ENCODE data around the gene NECAP2.

Gene NECAP2, protein sequence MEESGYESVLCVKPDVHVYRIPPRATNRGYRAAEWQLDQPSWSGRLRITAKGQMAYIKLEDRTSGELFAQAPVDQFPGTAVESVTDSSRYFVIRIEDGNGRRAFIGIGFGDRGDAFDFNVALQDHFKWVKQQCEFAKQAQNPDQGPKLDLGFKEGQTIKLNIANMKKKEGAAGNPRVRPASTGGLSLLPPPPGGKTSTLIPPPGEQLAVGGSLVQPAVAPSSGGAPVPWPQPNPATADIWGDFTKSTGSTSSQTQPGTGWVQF

DNA sequence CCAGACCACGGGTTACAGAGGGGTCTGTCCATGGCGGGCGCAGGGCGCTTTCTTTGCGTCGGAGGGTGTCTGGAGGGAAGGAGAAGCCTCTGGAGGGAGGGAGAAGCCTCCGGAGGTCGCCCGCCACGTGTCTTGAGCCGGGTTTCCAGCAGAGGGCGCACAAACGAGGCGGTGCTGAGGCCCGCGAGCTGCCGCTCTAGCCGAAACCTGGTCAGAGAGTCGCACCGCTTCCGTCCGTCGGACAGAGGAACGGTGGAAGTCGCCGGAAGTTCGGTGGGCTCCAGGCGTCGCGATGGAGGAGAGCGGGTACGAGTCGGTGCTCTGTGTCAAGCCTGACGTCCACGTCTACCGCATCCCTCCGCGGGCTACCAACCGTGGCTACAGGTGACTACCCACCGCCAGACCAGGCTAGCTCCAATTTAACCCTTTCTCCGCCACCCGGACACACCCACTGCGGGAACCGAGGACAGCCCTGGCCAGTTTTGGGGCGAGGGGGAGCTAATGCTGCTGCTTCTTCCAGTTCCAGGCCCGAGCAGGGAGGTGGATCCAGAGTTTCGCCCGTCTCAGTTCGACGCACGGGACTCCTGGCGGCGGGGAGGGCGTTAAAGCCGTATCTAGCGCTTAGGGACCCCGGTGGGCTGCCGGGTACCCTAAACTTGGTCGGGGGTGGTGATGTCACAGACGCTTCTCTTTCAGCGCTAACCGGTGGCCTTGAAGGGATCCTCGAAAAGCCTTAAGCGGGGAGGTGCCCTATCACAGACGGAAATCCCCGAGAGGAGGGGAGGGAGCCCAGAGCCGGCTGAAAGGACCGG lies at the start of gene NECAP2:
NECAP2 (plus strand) TSS at position 255 of the 812 bp plus-strand sequence; CDS start at position 293, 38 bp downstream.
- DNase-seq = peak; percentile 59

DNA sequence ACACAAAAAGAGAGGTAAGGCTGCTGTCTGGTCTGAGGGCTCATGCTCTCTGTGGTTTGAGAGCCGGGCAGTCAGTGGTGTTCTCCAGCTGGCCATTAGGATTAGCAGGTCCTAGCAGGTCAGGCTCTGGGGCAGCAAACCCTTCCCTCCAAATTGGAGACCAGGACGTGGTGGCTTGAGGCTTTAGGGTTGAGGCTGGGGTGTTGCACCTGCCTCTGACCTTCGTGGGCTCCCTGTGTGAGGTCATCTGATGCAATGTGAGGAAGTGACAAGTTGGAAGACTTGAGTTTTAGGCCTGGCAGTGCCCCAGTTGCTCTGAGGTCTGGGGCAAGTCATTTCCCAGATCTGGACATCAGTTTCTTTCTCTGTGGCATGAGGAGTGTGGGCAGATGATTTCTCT lies 49.1 kb upstream of the NECAP2 start:
- DNase-seq = no peak

DNA sequence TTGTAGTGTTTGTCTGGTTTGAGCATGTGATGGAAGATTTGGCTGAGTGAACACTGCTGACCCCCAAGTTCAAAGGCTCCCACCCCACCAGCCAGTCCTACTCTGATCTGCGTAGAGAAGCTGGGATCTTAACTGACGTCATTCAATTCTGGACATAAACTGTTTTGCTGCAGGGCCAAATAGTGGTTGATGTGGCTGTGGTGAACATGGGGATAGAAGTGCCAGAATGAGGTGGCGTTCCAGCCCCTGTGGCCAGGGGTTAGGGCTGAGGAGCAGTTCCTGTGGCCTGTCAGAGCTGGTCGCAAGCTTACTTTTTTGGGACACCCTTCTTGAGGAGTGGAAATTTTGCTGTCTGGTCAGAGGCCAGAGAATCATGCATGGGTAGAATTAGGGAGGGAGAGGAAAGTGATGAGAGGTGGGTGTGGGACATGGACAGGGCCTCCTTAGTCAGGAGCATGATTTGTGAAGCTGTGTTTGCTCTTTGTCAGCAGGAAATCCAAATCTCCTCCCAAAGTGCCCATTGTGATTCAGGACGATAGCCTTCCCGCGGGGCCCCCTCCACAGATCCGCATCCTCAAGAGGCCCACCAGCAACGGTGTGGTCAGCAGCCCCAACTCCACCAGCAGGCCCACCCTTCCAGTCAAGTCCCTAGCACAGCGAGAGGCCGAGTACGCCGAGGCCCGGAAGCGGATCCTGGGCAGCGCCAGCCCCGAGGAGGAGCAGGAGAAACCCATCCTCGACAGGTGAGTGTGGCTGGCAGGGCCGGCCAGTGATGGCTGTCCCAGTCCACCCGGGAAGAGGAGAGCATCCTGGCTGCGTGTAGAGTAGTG lies 47.6 kb upstream of the NECAP2 start:
- DNase-seq = no peak

DNA sequence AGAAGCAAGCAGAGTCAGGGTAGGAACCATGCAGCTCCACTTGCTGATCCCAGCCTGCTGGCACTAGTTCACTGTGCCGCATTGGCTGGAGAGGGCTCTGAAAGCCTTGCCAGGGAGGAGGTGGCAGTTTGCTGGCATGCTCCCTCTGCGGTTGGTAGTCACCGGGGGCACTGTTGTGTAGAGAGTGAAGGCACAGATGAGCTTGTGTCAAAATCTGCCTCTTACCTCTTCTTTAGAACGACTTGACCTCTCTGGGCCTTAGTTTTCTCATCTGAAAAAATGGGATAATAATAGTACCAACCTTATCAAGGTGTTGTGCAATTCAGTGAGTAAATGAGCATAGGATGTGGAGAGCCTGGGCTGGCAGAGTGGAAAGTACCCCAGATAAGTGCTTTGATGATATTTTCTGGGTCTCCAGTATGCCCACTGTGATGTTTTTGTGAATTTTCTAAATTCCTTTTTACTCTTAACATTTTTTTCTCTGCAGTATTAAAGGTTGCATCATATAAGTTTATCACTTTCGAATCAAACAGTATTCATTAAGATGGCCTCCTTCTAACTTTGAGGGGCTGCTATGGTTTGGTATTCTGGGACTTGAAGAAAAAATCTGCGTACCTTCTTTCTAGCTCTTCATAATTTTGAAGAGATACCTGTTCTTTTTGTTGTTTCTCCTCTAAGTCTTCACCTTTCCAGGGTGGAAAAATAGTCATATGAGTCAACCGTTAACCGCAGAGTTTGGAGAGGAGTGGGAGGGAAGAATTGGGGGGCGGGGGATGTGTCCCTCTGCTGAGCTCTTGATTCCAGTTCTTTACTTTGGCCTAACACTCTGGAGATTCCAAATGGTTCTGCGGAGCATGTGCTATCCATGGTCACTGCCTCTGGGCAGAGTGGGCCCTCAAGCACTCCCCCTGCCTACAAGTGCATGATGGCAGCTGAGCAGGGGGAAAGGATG lies 46.7 kb upstream of the NECAP2 start:
- no peak for DNase-seq

DNA sequence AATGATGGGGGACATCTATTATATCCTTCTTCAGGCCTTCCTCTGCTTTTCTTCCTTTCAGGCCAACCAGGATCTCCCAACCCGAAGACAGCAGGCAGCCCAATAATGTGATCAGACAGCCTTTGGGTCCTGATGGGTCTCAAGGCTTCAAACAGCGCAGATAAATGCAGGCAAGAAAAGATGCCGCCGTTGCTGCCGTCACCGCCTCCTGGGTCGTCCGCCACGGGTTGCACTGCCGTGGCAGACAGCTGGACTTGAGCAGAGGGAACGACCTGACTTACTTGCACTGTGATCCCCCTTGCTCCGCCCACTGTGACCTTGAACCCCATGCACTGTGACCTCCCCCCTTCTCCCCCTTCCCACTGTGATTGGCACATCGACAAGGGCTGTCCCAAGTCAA lies 45.5 kb upstream of the NECAP2 start:
- no peak for DNase-seq

DNA sequence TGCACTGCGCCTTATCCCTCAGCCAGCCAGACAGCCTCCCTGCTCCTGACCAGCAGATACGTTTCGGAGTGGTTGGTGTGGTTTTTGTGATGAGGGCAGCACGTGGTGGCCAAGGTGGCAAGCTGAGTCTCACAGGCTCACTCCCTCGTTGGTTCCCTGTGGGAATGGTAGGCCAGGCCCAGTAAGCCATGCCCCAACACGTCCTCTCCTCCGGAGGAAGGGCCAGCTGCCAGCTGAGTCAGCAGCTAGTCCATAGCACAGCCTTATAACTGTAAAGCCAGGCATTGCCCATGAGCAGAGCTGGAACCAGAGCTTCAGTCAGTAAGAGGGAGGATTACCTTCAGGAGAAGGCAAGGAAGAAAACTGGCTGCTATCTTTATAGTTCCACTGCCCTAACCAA lies 43.9 kb upstream of the NECAP2 start:
- DNase-seq = no peak

DNA sequence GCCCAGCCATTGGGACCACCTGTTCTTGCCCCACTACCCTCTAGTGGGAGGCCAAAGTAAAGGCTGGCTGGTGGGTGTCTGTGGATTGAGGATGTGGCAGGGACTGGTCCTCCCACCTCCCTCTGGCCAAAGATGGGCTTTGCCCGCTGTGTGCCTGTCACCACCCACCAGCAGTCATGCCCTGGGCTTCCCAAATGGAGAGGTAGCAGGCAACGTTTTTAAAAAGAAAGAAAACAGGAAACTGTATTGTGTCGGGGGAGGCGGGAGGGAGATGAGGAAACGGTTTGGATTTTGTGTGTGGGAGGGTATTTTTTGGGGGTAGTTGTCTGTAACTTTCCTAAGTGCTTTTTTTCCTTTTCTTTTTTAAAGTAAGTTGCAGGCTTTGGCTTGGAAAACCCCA lies 43.4 kb upstream of the NECAP2 start:
- DNase-seq = no peak

DNA sequence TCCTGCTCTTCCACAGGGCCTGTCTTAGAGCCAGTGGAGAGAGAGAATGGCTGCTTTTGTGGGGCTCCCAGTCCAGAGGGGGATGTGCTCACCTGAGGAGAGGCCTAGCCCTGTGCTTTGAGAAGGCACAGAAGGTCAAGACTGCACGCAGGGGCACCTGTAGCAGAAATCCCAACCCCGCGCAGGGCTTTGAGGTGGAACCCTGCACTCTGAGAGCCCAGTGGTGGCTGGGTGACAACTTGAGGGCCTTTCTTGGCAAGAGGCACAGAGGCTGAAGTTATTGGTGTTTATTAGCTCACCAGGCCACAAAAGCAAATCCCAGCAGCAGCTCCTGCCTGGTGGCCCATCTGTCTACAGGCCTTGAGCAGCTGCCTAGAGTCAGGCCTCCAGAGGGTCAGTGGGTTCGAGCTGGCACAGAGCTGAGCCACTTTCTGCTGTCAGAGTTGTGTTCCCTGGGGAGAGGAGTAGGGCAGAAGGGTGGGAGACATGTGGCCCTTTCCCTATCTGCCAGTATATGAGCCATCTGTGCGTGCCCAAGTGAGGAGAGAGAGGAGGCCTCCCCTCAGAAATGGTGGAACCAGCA lies 42.1 kb upstream of the NECAP2 start:
- DNase-seq = no peak

DNA sequence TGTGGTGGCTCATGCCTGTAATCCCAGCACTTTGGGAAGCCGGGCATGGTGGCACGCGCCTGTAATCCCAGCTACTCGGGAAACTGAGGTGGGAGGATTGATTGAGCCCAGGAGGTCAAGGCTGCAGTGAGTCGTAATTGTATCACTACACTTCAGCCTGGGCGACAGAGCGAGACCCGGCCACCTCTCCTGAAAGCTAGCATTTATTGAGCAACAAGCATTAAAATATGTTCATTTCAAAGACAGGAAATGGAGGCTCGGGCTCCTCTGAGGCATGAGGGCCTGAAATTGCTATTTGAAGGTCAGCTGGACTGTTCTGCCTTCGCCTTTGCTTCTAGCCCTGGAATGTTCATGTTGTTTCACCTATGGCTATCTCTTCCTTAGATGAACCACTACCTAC lies 37.8 kb upstream of the NECAP2 start:
- no peak for DNase-seq

DNA sequence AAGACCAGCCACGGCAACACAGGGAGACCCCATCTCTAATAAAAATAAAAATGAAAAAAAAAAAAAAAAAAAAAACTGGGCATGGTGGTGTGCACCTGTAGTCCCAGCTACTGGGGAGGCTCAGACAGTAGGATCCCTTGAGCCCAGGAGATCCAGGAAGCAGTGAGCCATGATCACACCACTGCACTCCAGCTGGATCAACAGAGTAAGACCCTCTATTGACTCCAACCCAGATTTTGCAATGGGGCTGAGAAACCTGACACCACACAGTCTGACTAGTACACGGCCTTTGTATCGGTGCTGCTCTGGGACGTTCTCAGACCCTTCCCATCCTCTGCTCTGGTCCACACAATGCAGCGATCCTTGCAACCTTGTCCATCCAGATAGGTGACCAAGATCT lies 35.1 kb upstream of the NECAP2 start:
- DNase-seq = no peak

DNA sequence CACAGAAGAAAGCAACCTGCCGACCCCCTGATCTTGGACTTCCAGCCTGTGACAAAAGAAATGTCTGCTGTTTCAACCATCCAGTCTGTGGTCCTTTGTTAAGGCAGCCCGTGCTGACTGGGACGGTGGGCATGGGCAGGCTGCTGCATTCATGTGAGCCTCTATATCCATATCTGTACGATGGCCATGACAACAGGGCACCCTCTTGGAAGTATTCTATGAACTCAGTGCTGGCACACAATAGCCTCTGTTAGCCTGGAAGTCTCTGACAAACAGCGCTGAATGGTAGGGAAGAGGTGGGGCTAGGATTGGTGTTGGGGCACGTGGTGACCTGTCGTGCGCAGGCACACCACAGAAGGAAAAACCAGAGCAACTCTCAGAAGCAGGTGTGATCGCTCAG lies 33.7 kb upstream of the NECAP2 start:
- DNase-seq = no peak

DNA sequence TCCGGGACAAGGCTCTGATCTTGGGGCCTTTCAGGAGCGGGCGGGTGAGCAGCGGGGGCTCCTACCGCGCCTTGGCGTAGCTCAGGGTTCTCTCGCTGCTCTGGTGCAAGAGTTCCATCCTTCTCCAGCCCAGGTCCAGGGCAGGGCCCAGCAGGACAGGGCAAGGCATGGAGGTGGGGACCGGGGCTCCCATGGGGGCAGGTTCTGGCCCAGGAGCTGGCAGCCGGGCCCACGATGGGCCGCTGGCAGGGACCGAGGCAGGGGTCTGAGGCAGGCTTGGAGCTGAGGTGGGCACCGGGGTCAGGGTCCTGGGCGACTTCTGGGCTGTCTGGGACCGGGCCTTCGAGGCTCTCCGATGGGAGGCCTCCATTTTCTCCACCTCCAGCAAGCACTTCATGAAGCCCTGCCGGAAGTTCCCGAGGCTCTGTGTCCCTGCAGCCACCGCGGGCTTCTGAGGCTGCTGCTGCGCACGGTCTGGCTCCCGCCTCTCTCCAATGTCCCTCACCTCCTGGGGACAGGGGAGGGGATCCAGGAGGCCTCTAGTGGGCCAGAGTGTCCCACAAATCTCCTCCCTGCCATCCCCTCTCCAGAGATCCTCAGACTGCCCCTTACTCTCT lies 30.9 kb upstream of the NECAP2 start:
- no peak for DNase-seq

DNA sequence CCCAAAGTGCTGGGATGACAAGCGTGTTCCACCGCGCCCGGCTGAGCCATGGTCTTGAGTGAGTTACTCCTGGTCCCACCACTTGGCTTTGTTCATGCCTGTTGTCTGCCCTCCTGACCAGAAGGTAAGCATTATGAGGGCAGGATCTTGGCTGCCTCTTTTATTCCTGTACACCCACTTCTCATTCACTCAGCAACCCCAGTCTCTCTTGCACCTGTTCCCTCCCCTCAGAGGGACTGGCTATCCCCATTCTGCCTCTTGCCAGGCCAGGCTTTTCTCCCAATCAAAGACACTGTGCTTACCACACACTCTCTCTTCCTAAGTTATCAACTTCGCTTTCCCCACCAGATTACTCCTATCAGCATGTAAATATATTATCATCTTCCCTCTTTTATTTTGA lies 29.7 kb upstream of the NECAP2 start:
- no peak for DNase-seq

DNA sequence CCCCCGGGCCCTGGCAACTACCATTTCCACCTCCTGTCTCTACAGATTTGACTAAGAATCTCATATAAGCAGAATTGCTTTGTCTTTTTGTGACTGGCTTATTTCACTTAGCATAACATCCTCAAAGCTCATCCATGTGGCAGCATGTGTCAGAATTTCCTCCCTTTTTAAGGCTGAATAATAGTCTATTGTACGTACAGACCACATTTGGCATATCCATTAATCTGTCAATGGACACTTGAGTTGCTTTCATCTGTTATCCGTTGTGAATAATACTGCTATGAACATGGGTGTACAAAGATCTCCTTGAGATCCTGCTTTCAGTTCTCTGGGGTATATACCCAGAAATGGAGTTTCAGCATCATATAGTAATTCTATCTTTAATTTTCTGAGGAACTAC lies 27.3 kb upstream of the NECAP2 start:
- no peak for DNase-seq

DNA sequence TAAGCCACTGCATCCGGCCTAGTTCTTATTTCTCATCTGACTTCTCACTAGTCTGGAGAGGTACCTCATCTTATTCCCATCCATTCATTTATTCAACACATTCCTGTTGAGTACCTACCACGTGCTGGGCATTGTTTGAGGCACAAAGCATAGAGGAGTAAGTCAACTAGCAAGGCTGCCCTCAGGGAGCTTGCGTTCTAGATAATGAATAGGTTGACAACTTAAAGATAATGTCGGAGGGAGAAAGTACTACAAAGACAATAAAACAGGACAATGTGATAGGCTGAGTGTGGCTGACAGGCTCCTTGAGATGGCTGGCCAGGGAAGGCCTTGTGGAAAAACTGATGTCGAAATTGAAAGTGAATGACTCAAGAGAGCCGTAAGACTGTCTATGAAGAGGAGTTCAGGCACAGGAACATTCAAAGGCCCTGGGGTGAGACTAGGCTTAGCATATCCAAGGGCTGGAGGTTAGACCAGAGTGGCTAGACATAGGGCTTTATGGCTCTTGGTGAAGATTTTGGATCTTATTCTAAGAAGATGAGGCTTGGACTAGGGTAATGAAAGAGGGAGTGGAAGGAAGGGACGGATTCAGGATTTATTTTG lies 21.6 kb upstream of the NECAP2 start:
- DNase-seq = no peak

DNA sequence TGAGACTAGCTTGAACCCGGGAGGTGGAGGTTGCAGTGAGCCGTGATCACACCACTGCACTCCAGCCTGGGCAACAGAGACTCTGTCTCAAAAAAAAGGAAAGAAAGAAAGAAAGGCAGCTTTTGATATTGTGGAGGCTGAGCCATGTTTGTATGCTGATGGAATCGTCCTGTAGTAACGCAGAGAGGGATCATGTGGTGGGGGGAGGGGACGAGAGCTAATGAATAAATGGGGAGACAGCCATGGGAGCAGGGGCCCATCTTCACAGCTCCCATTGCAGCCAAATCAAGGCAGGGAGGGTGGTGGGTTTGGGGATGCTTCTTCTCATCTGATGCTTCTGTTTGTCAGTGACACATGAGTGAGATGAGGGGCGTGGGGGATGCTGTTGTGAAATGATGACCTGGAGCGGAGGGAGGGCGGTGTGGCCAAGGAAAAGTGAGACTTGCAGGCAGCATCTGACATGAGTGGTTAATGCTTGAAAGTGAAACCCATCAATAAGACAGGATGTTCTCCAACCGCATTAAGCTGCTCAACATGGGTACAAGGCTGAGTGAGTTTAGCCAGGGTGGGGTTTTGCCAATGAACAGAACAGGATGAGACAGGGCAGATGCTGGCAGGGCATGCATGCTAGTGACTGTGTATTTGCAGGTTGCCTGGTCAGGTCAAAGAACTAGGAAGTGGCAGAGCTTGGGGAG lies 20.0 kb upstream of the NECAP2 start:
- DNase-seq = no peak

DNA sequence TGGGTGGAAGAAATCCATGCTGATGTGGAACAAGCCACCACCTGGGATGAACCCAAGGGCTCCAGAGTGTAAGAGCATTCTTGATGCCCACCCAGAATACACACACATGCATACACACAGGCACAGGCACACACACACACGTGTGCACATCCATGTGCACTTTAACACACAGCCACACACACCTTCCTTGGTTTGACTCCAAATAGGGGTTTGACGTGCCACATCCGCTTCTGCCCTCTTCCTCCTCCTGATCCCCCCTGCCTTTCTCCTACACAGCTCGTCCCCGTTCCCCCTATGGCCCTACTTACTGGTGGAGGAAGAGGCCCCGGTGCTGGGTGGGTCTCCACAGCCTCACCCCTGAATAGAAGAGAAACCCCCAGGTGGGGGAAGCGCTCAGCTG lies 19.3 kb upstream of the NECAP2 start:
- no peak for DNase-seq

DNA sequence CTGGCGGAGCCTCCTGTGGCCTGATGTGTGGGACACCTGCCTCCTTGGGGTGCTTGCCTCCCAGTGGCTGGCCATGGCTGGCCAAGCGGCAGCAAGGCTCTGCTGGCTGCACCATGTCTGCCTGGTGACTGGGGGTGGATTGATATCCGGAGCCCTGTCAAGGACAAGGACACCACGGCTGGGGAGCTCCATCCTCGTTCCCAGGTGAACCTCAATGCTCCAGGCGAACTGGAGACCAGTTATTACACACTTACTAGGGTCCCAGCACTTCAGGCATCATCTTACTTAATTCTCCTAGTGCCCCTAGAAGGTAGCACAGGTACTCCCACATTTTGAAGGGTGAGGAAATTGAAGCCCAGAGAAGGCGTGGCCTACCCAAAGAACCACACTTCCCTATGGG lies 18.5 kb upstream of the NECAP2 start:
- DNase-seq = no peak

DNA sequence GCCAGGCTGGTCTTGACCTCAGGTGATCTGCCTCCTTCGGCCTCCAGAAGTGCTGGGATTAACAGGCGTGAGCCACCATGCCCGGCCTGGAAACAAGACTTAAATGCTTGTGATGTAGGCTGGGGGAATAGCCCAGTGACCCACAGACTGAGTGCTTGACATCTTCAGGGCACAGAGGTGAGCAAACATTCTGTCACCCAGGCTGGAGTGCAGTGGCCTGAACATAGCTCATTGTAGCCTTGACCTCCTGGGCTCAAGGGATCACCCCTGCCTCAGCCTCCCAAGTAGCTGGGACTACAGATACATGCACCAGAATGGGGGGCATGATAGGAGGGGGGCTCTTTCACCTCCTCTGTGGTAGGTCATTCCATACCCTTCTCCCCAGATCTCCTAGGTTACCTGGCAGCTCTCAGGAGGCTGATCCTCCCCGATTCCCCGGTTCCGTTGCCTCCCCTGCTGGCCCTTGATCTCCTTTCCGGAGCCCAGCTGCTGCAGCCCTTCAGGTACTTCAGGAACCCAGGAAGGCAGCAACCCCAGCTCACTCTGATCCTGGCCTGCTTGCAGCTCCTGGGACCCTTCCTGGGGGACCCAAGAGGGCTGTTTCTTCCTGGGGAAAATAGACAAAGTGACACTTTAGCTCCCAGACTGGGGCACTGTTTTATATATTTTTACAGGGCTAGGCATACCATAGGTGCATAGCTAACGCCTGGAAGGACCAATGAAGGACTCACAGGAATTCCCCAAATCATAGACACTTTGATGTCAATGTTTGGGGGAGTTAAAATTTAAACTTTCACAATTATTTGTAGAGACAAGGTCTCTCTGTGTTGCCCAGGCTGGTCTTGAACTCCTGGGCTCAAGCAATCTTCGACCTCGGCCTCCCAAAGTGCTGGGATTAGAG lies 15.1 kb upstream of the NECAP2 start:
- no peak for DNase-seq

DNA sequence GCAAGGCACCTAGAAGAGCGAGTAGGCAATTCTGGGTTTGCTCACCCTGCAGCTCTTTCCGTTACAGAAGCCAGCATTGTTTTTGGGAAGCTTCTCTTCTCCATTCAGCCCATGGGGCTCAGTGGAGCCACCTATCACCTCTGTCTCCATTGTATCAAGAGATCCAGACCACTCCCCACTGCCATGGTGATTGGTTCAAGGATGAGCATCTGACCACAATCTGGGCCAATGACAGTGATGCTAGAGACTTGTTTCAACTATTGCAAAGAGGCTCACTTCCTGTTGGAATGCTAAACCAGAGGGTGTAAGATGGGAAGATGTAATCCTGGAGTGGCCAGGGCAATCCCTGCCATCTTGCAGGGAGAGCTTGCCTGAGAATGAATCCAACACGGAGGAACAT lies 9.9 kb upstream of the NECAP2 start:
- DNase-seq = no peak
